ENCODE measurements around the gene TMC3.

Gene TMC3

GRCh38 chr15:81387621-81388435 lies 13.8 kb upstream of the TMC3 start:
- no peak overlapping the region for H3K4me3 ChIP-seq (ENCODE audit: low read length)
- DNase-seq (ENCODE audit: low read depth, low spot score): no peak

DNA sequence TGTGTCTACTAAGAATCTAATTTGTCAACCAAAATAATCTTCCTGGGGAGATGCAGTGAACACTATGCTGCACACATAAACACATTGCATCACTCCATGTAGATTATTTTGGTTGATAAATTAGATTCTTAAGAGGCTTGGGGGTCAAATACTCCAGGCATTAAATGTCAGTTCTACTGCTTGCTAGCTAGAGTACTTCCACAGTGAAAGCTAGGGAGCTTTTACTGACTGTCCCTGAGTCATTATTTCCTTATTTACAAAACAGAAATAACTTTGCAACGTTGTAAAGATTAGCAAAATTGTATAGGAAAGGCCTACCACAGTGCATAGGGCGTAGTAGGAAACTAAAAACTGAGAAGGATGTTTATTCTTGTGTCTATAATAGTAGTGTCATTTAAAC lies 12.9 kb upstream of the TMC3 start:
- no peak for DNase-seq (ENCODE audit: low read depth, low spot score)

GRCh38 chr15:81385721-81386076 lies 11.7 kb upstream of the TMC3 start:
- no peak for DNase-seq (ENCODE audit: low read depth, low spot score)
- H3K4me3 ChIP-seq (ENCODE audit: low read length): no peak overlapping the region

More for the DNA sequence above, 12.9 kb upstream of the TMC3 start:
- H3K4me3 ChIP-seq (ENCODE audit: low read length): no peak overlapping the region

DNA sequence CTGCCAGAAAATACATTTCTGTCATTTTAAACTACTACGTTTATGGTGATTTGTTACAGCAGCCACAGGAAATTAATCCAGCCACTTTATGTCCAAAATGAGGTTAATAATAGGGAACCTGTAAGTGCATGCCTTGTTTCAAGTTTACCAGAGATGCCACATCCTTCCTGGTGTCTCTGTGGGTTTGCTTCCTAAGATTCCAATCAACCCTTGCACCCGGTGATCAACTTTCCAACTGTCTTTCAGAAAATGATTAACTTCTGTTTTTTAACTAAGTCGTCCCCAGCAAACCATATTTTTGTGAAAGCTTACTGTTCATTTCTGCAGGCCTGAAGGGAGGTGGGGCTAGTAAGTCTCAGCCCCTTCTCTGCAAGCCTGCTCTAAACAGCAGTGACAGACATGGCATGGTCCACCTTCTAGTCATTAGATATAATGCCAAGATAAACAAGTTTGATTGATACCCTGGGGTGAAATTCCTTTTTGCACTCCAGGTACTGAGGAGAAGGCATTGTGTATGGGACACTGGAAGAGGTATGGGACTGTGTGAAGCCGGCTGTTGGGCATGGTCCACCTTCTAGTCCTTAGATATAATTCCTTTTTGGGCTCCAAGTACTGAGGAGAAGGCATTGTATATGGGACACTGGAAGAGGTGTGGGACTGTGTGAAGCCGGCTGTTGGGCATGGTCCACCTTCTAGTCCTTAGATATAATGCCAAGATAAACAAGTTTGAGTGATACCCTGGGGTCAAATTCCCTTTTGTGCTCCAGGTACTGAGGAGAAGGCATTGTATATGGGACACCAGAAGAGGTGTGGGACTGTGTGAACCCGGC lies 11.1 kb upstream of the TMC3 start:
- H3K4me3 ChIP-seq (ENCODE audit: low read length): no peak overlapping the region
- DNase-seq (ENCODE audit: low read depth, low spot score): peak; percentile 25

- no peak for DNase-seq (ENCODE audit: low read depth, low spot score)
- H3K4me3 ChIP-seq (ENCODE audit: low read length): no peak overlapping the region
Measured at GRCh38 chr15:81381720-81382119, 7.7 kb upstream of the TMC3 start.

DNA sequence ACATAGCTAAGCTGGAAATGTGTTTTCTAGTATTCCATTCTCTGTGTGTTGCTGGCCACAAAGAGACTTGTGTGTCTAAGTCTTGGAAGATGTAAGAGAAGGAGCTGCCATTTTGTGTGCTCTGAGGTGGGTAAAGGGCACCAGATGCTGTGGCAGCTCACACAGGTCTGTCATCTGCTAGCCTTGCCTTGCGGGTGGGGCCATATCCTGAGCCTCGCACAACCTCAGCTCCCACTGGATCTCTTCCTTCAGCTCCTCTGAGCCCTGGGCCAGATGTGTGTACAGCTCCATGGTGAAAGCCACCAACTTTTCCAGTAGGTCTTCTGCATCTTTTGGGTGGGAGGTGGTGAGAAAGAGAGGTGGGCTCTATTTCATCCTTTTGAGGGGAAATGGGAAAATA lies 6.7 kb upstream of the TMC3 start:
- DNase-seq (ENCODE audit: low read depth, low spot score): no peak
- H3K4me3 ChIP-seq (ENCODE audit: low read length): no peak overlapping the region

DNA sequence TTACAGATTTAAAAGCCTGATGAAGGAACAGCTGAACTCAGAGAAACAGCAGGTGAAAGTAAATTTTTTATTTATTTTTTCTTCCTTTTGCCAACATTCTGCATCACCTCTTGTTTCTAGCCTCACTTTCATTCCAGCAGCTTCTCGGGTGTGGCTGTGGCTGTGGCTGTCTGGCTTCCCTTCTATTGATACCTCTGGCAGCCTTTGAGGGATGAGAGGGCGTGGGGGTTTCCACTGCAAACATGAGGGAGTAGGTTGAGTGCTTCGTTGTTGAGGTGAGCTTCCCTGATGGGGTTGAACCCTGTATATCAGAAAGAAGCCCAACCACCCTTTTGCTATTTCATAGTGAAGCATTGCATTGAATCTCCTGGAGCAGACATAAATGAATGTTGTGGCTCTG lies 6.2 kb upstream of the TMC3 start:
- DNase-seq (ENCODE audit: low read depth, low spot score): no peak
- H3K4me3 ChIP-seq (ENCODE audit: low read length): no peak overlapping the region

- no peak overlapping the region for H3K4me3 ChIP-seq (ENCODE audit: low read length)
- DNase-seq (ENCODE audit: low read depth, low spot score): no peak
Measured at GRCh38 chr15:81379269-81379668, 5.3 kb upstream of the TMC3 start.

DNA sequence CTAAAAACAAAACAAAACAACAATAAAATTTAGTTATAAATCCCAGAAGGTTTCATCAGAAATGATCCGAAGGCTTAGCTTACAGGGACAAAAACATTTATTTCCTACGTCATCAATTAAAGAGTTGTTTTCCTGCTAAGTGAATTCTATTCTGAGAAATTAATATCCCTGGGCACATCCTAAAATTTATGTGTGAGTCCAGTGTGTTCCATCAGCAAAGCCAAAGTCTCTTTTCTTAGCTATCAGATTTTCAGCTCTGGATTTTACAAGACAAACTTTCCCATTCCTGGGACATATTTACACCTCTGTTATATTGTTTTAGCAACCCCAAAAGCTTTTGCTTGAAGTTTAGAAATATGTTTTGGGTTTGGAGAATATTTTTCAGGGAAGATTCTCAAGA lies 4.4 kb upstream of the TMC3 start:
- no peak overlapping the region for H3K4me3 ChIP-seq (ENCODE audit: low read length)
- DNase-seq (ENCODE audit: low read depth, low spot score): no peak

DNA sequence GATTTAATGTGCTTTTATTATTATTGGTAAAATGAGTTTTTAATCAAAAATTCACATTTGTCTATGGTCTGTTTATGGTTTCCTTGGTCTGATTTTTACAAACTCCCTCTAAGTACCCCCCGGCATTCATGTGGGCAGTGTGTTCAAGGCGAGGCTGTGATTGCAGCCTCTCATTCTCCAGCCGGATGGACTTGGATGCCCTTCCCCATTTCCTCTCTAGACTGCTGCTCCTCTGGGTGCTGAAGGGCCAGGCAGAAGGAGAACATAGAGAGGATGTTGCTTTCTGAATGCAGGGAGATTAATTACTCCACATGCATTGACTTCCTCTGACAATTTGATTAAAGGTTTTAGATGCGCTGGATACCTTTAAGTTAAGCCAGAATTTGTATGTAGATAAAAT lies 3.9 kb upstream of the TMC3 start:
- no peak overlapping the region for H3K4me3 ChIP-seq (ENCODE audit: low read length)
- no peak for DNase-seq (ENCODE audit: low read depth, low spot score)

- H3K4me3 ChIP-seq (ENCODE audit: low read length): no peak overlapping the region
- DNase-seq (ENCODE audit: low read depth, low spot score): no peak
Measured at GRCh38 chr15:81376231-81376630, 2.2 kb upstream of the TMC3 start.

DNA sequence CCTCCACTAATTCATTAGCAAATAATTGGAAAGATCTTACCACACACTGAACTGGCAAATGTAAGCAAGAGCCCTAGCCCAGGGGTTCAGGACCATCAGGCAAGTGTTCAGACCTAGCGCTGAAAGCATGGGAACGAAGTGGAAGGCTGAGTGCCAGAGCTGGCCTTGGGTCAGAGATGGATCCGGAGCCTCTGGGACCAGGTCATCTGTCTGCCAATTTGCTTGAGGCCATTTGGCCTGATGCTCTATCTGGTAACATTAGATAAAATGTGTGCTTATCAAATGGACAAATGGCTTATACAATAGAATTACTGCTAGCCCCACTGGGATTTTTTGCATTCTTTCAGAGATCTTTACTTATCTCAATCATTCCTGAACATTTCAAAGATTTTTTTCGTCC lies 1.4 kb upstream of the TMC3 start:
- no peak overlapping the region for H3K4me3 ChIP-seq (ENCODE audit: low read length)
- DNase-seq (ENCODE audit: low read depth, low spot score): no peak

- no peak overlapping the region for H3K4me3 ChIP-seq (ENCODE audit: low read length)
- DNase-seq (ENCODE audit: low read depth, low spot score): no peak
Measured at GRCh38 chr15:81373176-81373575, 837 bp downstream of the TMC3 start.

DNA sequence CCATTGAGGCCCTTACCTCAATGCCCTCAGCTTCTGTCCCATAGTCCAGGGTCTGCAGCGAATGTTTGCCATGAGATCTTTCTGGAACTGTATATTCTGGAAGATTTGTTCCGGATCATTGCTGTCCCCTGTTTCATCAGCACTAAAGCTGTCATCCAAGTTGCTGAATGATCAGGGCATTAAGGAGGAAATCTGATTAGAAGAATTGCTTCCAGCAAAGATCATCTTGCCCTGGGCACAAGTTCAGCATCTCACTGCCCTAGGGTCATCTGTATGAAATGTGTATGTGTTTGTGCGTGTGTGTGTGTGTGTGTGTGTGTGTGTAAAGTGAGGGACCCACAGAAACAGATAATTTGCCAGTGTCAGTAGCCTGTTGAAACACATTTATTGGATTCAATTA lies 1.4 kb downstream of the TMC3 start:
- no peak for DNase-seq (ENCODE audit: low read depth, low spot score)
- no peak overlapping the region for H3K4me3 ChIP-seq (ENCODE audit: low read length)

- no peak overlapping the region for H3K4me3 ChIP-seq (ENCODE audit: low read length)
- DNase-seq (ENCODE audit: low read depth, low spot score): no peak
Measured at GRCh38 chr15:81363718-81364500, 10.1 kb downstream of the TMC3 start.

- no peak overlapping the region for H3K4me3 ChIP-seq (ENCODE audit: low read length)
- DNase-seq (ENCODE audit: low read depth, low spot score): no peak
Measured at GRCh38 chr15:81363276-81363675, 10.7 kb downstream of the TMC3 start.

GRCh38 chr15:81362790-81363189 lies 11.2 kb downstream of the TMC3 start:
- H3K4me3 ChIP-seq (ENCODE audit: low read length): no peak overlapping the region
- DNase-seq (ENCODE audit: low read depth, low spot score): no peak

GRCh38 chr15:81361891-81362290 lies 12.1 kb downstream of the TMC3 start:
- H3K4me3 ChIP-seq (ENCODE audit: low read length): no peak overlapping the region
- DNase-seq (ENCODE audit: low read depth, low spot score): no peak

- H3K4me3 ChIP-seq (ENCODE audit: low read length): no peak overlapping the region
- no peak for DNase-seq (ENCODE audit: low read depth, low spot score)
Measured at GRCh38 chr15:81360491-81360890, 13.5 kb downstream of the TMC3 start.

GRCh38 chr15:81358248-81358647 lies 15.8 kb downstream of the TMC3 start:
- H3K4me3 ChIP-seq (ENCODE audit: low read length): no peak overlapping the region
- no peak for DNase-seq (ENCODE audit: low read depth, low spot score)

Data from Jurkat, Clone E6-1 (cell line).